ENCODE results near the gene OTUB1.

The OTUB1 gene

DNA sequence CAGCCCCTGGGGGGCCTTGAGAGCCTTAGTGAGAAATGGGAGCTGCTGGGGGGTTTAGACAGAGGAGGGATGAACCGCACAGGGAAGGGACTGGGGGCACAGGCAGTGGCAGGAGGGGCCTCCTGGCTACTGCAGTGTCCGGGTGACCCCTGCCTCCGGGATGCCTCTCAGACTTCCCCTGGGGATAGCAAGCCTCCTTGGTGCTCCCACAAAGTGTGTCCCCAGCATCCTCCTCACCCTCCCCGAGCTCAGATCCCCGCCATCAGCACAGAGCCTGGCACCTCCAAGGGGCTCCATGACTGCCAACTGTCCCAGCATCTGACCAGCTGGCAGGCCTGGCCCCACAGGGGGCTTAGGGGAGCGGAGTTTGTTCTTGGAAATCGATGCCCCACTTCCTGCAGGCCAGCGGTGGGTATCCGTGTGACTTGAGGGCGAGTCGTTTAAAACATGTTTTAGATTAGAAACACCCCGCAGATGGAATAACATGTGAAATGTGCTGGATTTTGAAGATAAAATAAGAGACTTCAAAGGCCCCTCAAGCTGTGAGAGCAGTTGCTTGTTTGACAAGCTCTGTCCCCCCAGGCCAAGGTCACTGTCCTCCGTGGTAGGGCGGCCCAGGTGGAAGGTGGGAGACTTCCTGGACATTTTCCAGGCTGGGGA, 36.0 kb downstream of the OTUB1 start:
- DNase-seq (ENCODE audit: low read depth, low spot score): no peak

DNA sequence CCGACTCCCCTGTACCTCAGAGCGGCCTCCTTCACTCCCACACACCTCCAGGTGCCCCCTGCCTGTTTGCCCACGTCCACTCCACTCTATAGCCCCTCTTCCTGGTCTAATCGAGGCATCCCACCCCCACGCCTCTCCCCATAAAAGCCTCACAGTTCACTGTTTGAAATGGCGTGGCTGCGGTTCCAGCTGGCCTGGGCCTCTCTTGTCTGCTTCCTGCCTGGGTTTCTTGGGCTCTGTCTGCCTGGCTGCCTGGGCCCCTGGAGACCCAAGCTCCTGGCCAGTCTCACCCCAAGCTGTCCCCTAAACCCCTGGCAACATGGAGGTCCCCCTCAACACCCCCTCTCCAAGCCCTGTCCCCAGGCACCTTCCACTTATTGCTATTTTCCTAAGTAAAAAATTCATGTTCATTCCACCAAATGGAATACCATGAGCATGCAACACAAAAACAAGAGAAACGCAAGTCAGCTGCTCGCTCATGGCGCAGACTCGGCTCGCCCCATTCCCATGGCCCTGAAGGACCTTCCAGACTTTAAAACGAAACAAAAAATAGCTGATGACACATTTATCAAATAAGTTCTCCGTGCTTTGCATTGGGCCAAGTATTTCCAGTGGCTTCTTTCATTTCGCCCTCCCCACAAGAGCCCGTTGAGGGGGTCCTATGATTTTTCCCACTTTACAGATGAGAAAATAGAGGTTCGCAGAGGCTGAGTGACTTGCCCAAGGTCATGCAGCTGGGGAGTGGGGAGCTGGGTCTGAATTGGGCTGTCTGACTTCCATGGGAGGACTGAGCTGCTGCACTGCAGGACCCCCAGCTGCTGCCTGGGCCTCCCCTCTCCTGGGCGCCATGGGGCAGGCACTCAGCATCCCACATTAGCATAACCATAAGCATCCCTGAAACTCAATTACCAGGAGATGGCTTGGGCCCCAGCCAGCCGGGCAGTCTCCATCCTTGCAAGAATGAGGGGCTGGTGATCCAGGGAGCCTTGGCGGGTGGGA, 37.8 kb downstream of the OTUB1 start:
- DNase-seq (ENCODE audit: low read depth, low spot score): no peak

DNA sequence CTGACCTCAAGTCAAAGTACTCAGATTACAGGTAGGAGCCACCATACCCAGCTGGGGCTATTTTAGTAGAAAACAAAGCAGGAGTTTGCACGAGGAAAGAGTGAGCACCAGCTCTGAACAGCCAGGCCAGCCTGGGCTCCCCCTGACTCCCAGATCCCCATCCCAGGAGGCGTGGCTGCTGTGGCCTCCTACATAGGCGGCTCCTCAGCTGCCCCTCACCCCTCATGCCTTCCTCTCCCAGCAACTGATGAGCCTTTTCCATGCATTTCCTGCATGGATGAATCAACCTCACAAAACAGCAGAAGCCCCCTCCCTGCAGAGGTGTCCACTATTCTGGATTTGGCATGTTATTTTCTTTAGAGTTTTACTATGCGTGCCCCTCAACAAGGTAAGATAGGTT, 39.0 kb downstream of the OTUB1 start:
- peak; percentile 60 for DNase-seq (ENCODE audit: low read depth, low spot score)

DNA sequence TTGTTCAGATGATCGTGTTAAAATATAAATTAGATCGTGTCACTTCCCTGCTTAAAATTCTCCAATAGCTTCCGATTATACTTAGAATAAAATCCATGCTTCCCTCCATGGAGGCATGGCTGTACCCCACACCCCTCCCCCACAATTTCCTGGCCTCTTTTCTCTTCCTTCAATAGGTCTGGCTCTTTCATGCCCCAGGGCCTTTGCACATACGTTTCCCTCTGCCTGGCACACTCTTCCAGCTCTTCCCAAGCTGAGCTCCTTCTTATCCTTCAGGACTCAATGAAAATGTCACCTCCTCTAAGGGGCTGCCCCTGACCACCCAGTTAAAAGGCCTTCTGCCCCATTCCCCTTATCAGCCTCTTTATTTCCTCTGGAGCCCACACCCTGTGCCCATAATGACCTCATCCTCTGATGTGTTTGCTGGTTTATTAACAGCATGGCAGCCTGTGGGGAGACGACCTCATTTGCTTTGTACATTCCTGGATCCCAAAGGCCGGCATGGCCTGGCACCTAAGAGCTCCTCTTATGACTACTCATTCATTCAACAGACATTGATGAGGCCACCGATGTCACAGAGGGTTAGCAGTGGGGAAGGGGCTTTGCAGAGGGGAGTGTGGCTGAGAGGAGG, 40.5 kb downstream of the OTUB1 start:
- DNase-seq (ENCODE audit: low read depth, low spot score): no peak

DNA sequence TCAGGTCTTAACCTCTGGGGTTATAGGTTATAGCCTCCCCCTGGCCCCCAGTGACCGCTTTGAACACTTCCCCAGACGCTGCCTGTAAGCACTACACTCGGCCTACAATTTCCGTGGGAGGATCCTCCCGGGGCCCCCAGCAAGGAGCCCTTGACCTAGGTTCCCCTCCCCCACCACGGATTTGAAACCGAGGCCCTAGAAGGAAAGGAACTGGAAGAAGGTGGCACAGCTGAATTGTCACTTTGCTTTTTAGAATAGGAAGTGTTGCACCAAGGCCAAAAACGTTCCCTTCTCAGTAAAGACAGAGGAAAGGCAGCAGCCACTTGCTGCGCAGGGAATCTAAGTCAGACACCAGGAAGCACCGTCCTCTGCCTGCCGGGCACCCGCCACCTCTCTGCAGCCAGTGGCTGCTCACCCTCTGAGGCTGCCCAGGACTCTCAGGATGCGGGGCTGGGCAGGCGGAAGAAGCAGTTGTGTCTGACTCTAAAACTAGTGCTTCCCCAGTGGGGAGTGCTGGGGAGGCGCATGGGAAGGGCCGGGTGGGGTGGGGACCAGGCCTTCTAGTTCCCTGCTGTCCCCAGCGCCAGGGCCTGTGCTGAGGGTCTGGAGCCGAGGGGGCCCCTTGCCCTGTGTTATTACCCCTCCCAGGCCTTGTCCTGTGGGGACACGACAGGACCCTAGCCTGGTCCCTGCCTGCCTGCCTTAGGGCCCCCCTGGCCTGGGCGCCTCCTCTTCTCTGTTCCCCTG, 41.6 kb downstream of the OTUB1 start:
- no peak for DNase-seq (ENCODE audit: low read depth, low spot score)

DNA sequence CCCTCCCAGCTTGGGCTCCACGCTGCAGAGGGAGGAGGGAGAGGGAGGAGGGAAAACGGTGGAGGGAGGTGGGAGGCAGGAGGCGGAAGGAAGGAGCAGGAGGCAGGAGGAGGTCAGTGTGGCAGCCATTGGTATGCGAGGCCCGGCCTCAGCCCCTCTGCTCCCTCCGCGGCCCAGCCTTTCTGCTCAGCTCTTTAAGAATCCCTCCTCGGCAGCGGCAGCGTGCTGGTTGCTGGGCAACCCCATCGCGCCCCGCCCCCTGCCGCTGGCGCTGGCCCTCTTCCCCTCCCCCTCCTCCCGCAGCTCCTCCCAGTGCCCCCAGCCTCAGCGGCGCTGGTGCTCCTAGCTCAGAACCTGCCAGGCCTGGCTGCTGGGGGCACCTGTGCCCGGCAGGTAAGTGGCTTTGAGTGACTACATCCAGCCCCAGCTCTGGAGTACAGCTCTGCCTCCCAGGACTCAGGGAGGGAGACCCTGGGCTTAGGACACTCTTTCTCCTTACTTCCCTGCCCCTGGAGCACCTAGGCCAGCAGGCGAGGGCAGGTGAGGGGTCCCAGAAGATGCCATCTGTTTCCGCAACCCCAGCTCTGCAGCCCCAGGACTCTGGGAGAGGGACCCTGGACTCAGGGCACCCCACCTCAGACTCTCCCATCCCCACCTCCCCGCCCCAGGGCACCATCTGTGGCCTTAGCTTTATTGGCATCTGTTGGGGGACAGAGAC, 42.3 kb downstream of the OTUB1 start:
- DNase-seq (ENCODE audit: low read depth, low spot score): peak; percentile 68

DNA sequence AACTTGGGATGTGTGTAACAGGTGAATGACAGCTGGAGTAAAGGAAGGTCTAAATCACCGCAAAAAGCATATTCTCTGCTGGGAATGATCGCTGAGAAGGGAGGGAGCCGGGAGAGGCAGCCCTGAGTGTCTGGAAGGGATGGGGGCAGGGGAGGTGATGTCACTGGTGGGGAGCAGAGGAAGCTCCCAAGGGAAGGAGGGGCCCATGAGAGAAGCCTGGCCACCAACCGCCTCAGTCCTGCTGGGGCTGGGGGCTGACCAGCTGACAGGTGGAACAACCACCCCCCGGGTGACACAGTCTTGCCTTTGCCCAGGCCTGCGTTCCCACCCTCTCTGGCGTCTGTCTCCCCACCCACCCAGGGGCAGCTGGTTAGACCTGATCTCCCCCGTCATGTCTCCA, 43.5 kb downstream of the OTUB1 start:
- DNase-seq (ENCODE audit: low read depth, low spot score): no peak

DNA sequence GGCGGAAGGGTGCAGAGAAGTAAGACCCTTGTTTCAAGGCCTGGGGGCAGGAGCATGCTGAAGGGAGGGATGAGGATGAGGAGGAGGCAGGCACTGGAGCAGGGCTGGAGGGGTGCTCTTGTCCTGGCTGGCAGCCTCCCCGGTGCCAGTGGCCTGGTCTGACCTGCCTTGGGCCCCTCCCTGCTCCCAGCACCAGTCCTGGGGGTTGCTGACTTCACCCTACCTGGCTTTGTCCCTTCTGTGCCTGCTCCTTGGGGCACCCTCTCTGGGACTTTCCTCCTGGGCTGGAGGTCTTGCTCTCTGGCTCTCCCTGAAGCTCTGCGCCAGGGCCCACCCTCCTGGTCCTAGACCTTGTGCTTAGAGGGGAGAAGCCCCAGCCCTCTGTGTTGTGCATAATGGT, 44.8 kb downstream of the OTUB1 start:
- DNase-seq (ENCODE audit: low read depth, low spot score): no peak

DNA sequence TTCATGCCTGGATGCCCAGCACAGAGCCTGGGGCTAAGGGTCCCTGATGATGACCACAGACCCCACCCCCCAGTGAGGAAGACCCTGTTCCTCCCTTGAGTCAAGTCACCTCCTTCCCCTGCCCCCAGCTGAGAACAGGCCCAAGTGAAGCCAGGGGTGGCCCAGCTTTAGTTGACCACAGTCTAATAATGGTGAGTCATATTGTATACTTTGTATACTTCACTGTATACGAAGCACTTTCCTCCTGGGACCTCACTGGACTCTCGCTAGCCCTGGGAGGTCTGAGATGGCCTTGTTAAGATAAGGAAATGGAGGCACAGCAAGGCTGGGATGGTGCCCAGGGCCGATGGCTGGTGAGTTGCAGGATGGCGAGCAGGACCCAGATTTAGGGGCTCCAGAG, 45.8 kb downstream of the OTUB1 start:
- no peak for DNase-seq (ENCODE audit: low read depth, low spot score)

DNA sequence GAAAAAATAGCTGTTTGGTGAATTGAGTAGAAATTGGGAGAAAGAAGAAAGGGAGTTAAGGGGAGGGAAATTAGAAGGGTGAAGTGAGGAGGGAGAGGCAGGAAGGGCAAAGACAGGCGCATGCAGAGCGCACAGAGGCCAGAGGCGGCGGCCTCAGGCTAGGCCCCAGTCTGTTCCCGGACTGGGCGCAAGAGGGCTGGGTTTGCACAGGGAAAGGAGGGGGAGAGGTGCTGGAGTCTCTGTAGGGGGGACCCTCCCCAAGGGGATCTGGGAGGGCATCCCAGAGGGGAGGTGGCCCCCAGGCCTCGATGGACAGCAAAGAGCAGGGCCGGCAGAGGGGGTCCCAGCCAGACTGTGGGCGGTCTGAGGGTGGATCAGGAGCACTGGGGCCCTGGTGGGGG, 48.2 kb downstream of the OTUB1 start:
- DNase-seq (ENCODE audit: low read depth, low spot score): no peak

DNA sequence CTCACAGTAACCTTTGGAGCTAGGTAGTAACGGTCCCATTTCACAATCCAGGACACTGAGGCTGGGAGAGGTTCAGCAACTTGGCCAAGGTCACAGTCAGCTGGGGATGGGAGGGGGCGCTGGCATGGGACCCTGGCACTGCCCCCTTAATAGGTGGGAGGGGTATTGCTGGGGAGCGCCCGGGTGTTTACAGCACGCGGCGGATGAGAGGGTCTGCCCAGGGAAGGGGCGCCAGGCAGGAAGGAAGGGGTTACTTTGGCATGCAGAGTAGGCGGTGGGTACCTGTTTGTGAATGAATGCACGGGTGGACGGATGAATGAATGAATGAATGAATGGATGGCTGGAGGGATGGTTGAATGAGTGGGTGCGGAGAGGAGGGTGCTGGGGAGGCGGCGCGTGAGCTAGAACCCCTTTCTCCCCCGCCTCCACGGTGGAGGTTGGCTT, 48.9 kb downstream of the OTUB1 start:
- no peak for DNase-seq (ENCODE audit: low read depth, low spot score)

DNA sequence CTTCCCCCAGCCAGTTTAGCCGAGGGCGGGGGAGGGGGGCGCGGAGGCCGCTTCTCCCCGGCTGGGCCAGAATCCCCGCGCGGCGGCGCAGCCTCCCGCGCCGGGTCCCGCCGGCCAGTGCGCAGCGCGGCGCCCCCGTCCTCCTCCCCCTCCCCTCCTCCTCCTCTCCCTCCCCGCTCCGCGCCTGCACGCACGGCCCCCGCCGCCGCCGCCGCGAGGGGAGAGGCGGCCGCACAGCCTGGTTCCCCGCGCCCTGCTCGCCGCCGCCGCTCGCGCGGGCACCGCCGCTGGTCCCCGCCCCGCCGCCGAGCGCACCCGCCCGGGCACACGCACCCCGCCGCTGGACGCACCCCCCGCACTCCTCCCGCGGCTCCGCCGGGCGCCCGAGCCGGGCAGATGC, 49.3 kb downstream of the OTUB1 start, which contains the start of gene FLRT1:
TSS of gene FLRT1 (plus strand) at position 356 of the 400 bp plus-strand sequence. CDS start 80,337 bp downstream, outside the sequence.
- DNase-seq (ENCODE audit: low read depth, low spot score): no peak

DNA sequence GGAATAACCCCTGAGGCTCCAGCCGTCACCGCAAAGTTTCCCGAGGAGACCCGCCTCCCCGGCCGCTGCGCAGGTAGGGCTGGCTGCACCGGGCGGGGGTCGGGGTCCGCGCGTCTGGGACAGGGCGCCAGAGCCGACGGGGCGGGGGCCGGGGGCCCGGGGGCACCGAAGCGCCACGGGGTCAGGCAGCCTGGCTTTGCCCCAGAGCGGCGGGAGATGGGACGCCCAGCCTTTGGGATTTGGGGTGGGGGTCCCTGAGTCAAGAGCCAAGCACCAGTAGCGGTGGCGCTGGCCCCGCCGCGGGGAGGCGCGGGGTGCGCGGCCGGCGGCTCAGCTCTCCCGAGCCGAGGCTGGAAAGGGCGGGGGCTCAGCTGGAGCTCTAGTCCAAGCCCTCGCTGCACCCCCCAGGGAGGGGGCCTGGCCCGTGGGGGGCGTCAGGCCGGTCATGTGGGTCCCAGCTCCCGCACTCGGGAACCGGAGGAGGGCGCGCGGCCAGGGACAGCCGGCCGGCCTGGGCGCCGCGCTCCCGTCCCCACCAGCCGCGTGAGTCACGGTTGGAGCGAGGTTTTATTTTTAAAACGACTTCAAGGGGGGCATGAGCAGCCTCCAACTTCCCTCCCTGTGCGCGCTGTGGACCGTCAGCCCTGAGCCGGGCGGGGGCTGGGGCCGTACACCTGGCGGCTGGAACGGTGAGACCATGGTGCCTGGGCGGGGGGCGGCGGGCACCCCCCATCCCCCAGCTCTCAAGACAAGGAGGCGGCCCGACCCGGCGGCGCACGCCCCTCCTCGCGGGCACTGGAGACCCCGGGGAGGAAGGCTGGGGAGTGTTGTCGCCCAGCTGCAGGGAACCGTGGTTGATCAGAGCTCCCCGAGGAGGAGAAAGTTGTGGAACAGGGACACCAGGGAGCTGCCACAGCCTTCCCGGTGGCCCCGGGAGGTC, 50.1 kb downstream of the OTUB1 start:
- DNase-seq (ENCODE audit: low read depth, low spot score): no peak

DNA sequence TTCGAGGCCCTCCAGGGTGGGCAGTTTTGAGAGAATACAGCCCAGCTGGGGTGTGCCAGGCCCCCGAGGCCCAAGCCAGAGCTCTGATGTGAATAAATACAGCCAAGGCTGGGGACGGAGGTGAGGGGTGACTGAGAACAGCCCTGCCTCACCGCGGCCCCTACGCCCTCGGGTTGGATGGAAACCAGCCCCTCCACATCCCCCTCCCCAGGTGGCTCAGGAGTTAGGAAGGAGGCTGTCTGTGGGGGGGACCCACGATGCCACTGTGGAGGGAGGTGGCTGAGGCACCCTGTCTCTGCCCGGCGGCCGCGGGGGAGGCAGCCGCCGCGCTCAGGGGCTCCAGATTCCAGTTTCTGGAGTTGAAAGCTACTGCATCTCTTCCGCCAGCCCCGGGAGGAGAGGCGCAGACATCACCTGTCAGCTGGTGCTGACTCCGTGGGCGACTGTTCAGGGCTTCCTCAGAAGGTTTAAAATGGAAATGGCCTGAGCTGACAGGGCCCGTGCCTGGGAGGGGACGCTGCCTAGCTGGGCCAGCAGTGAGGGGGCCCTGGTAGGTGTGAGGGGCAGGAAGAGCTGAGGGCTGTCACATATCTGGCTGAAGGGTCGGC, 50.9 kb downstream of the OTUB1 start:
- DNase-seq (ENCODE audit: low read depth, low spot score): no peak

DNA sequence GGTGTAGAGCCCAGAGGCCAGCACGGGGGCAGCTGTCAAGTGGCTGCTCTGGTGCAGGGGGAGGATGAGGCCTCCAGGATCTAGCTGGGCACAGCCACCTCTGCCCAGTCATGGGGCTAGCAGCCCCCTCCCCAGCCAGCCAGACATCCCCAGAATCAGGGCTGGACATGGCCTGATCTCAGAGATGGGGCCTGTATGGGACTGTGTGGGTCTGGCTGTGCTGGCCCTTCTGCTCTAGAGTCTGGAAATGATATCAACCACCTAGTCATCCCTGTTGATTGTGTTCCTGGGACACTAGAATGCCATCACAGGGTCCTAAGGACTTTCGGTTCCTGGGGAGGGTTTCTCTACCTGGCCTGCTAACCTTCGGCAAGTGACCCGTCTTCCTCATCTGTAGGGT, 52.3 kb downstream of the OTUB1 start:
- no peak for DNase-seq (ENCODE audit: low read depth, low spot score)

DNA sequence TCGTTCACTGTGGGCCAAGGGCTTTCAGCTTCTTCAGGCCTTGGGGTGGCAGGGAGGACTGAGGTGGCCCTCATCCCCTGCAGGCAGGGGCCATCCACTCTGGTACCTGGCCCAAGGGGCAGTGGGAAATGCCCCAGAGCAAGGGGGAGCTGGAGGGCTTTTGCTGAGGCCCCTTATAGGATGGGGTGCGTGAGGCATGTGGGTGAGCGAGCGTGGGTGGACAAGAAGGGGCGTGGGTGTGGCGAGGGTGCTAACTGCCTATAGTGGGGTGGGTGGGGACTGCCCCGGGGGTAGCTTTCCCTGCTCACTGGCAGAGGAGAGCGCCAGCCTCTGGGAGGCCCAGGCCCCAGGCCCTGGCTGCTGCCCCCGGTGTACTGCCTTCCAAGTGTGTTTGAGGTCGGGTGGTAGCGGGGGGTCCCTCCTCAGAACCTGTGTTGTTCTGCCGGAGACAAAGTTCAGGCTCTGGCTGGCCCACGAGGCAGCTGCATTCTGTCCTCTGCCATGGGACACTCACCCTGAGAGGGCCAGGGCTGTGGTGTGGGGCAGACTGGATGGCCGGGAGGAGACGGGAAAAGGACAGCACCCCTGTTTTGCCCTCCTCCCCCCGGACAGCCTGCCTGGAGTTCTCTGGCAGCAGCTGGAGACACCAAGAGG, 52.9 kb downstream of the OTUB1 start:
- no peak for DNase-seq (ENCODE audit: low read depth, low spot score)

DNA sequence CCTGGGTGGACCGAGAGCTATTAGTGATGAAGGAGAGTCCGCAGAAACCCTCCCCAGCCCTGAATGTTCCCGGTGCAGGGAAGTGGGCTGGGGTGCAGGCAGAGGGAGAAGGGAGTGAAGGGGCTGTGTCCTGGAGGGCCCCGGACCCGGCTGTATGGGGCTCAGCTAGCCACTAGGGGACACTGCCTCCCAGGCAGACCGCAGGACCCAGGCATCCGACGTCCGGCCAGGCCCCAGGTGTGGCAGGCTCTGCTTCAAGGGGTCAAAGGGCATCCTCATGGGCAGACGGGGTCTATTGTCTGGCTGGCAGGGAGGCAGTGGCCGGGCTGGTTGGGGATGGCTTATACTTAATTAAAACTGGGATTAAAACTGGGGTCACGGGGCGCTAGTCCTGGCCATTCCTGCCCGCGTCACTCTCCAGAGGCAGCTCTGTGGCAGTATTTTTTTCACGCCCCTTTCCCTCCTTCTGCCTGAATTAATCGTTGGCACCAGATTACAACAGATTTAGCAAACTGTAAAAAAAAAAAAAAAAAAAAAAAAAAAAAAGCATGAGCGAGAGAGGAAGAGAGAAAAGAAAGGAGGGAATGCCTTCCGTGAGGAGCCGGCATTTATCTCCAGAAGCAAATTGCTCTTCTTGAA, 54.6 kb downstream of the OTUB1 start:
- DNase-seq (ENCODE audit: low read depth, low spot score): no peak

DNA sequence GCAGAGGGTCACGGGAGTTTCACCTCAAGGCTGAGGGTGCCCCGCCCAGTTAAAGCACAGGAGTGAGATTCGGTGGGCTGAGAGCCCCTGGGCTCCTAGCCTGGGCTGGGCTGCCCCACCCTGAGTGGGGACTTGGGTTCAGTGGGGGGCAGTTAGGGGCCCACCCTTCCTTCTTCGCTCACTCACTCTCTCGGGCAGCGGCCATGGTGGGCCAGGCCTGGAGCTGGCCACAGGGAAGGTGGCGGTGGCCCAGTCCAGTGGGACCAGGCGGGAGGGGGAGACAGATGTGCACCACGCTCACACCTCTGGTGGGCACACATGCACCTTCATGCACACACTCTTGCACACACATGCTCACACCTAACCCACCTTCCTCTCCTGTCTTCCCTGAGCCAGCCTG, 55.6 kb downstream of the OTUB1 start:
- no peak for DNase-seq (ENCODE audit: low read depth, low spot score)
